Breast epithelium (tissue), 4 donors: ENCODE results near the gene PABPC1L. TPM values are rescaled to one million over a fixed set of nuclear protein-coding genes. Genes with fewer than 3 reads are reported as not detected.

Experiments used
- DNase-seq, 2 donors: peaks; one replicate each; pipeline ENCODE4 v3.0.0-alpha.2; 2019; ENCODE audit warnings: low spot score in 2 of 2
- H3K27ac ChIP-seq, 2 donors: fragments of 200-600 bp; sonication (generic) in 1 of 2; one replicate each; pipeline ENCODE4 v1.5.1; 2016 to 2019; ENCODE audit warnings: mild to moderate bottlenecking in 1 of 2
- H3K27me3 ChIP-seq, 2 donors: fragments of 200-600 bp; sonication (generic) in 1 of 2; one replicate each; pipeline versions ENCODE4 v1.5.1 to v1.6.0; 2017 to 2019; ENCODE audit warnings: control low read depth in 1 of 2, mild to moderate bottlenecking in 1 of 2
- H3K36me3 ChIP-seq: fragments of 200-600 bp; one replicate; pipeline ENCODE4 v1.5.1; 2019
- H3K4me1 ChIP-seq, 2 donors: fragments of 200-600 bp; sonication (generic); one replicate each; pipeline ENCODE4 v1.5.1; 2016 to 2019; ENCODE audit warnings: control low read depth in 1 of 2
- H3K4me3 ChIP-seq, 3 donors: fragments of 200-600 bp; sonication (generic); 1 replicate in 2 of 3; 2 replicates in 1 of 3; pipeline ENCODE4 v1.5.1; 2016 to 2019; ENCODE audit warnings: mild to moderate bottlenecking in 3 of 3, moderate library complexity in 2 of 3
- H3K9me3 ChIP-seq, 2 donors: fragments of 200-600 bp; sonication (generic) in 1 of 2; one replicate each; pipeline ENCODE4 v1.5.1; 2016 to 2019; ENCODE audit warnings: control low read depth in 1 of 2
- CTCF ChIP-seq, 3 donors: fragments of 450-650 bp; IDR thresholded peaks; one replicate each; pipeline ENCODE4 v1.5.1; 2016 to 2017; ENCODE audit warnings: antibody characterized with exemption in 3 of 3, mild to moderate bottlenecking in 3 of 3, moderate library complexity in 3 of 3
- POLR2A ChIP-seq: fragments of 450-650 bp; IDR thresholded peaks from one replicate; pipeline ENCODE4 v1.6.1; 2016; ENCODE audit warnings: antibody characterized with exemption, mild to moderate bottlenecking, moderate library complexity
- POLR2AphosphoS5 ChIP-seq, 3 donors: sonication (generic); formaldehyde crosslinking; IDR thresholded peaks; one replicate each; pipeline ENCODE4 v1.6.1; 2017; ENCODE audit warnings: antibody characterized with exemption in 3 of 3
- intact Hi-C: fragments of 100-400 bp; cut with DNase I; formaldehyde crosslinking; loops from one replicate; pipeline ENCODE4 v1.15.1; 2023; ENCODE audit warnings: low total_unique reads
- total RNA-seq, 3 donors: library from RNA; depleted of rRNA; stranded (reverse); fragments of >200 nt; gene quantifications; one replicate each; pipeline ENCODE4 v1.1.0, GENCODE V29; 2016

PABPC1L gene
- total RNA-seq, 3 donors from 2014 or later = 6.9 to 55.3 (median 28.8) TPM

- H3K4me1 ChIP-seq = no peaks in the 10 kb centered on the region
- peaks cover 17% of the 10 kb centered on the region for H3K36me3 ChIP-seq
- TF ChIP-seq POLR2AphosphoS5 (IDR thresholded peaks at IDR 0.05) (no peak), POLR2A (no peak), CTCF (IDR thresholded peaks at IDR 0.05) (no peak)
- H3K9me3 ChIP-seq = no peaks in the 10 kb centered on the region
- H3K27me3 ChIP-seq = no peaks in the 10 kb centered on the region
- no peak overlapping the region for H3K27ac ChIP-seq
- no peak overlapping the region for H3K4me3 ChIP-seq
- intact Hi-C loops = no loop called here
- no peak for DNase-seq
Measured at GRCh38 chr20:44956410-44956809, 46.5 kb downstream of the PABPC1L start.

GRCh38 chr20:44958276-44958675 is 48.4 kb downstream of the PABPC1L start:
- intact Hi-C loops = no loop called here

GRCh38 chr20:44959082-44959637 is 49.3 kb downstream of the PABPC1L start:
- intact Hi-C loops = loop anchor here (1.0 kb wide), 1 partner anchor 18 kb away; no protein-coding TSS in a partner anchor
- no peak for TF ChIP-seq POLR2A
- no peak for TF ChIP-seq POLR2AphosphoS5 (IDR thresholded peaks at IDR 0.05)
- no peak for TF ChIP-seq CTCF (IDR thresholded peaks at IDR 0.05)
- Histone ChIP-seq H3K36me3 (peaks cover 13% of the 10 kb centered on the region), H3K4me3 (peak overlapping the region; percentile 83 to 93 (median 83)), H3K27ac (peak overlapping the region; percentile 83 to 92), H3K4me1 (no peaks in the 10 kb centered on the region), H3K9me3 (no peaks in the 10 kb centered on the region), H3K27me3 (no peaks in the 10 kb centered on the region)
- no peak for DNase-seq

More at GRCh38 chr20:44958276-44958675, 48.4 kb downstream of the PABPC1L start:
- H3K9me3 ChIP-seq = no peaks in the 10 kb centered on the region
- no peak overlapping the region for H3K4me3 ChIP-seq
- no peak overlapping the region for H3K27ac ChIP-seq
- no peak for TF ChIP-seq POLR2A
- no peak for TF ChIP-seq POLR2AphosphoS5 (IDR thresholded peaks at IDR 0.05)
- TF ChIP-seq CTCF (IDR thresholded peaks at IDR 0.05) = no peak
- no peaks in the 10 kb centered on the region for H3K27me3 ChIP-seq
- no peaks in the 10 kb centered on the region for H3K4me1 ChIP-seq
- peaks cover 13% of the 10 kb centered on the region for H3K36me3 ChIP-seq
- DNase-seq = no peak

- H3K27ac ChIP-seq = peak overlapping the region; percentile 83 to 92
- H3K9me3 ChIP-seq = no peaks in the 10 kb centered on the region
- peaks cover 13% of the 10 kb centered on the region for H3K36me3 ChIP-seq
- peak overlapping the region; percentile 83 to 93 (median 83) for H3K4me3 ChIP-seq
- H3K4me1 ChIP-seq = no peaks in the 10 kb centered on the region
- intact Hi-C loops = loop anchor here (1.0 kb wide), 1 partner anchor 18 kb away; no protein-coding TSS in a partner anchor
- DNase-seq = no peak
- H3K27me3 ChIP-seq = no peaks in the 10 kb centered on the region
- TF ChIP-seq POLR2A = no peak
Measured at GRCh38 chr20:44959638-44960102, 49.8 kb downstream of the PABPC1L start.

GRCh38 chr20:44960103-44960852 is 50.4 kb downstream of the PABPC1L start, which contains the start of gene TOMM34:
TOMM34 (minus strand) TSS chr20:44960397; CDS start chr20:44960333, 64 bp downstream.
- Histone ChIP-seq H3K36me3 (peaks cover 7% of the 10 kb centered on the region), H3K27me3 (no peaks in the 10 kb centered on the region), H3K4me3 (peak within 1 kb of the TSS; percentile 83 to 93 (median 83)), H3K27ac (peak within 1 kb of the TSS; percentile 83 to 92), H3K4me1 (no peaks in the 10 kb centered on the region), H3K9me3 (no peaks in the 10 kb centered on the region)
- intact Hi-C loops = no loop called here
- DNase-seq = peak; percentile 83 to 88
- no peak for TF ChIP-seq CTCF (IDR thresholded peaks at IDR 0.05)
- no peak for TF ChIP-seq POLR2A
- peak; percentile 47 to 53 (median 51) for TF ChIP-seq POLR2AphosphoS5 (IDR thresholded peaks at IDR 0.05)
